ENCODE results near the gene FEM1C. TPM values are rescaled to one million over a fixed set of nuclear protein-coding genes. Genes with fewer than 3 reads are reported as not detected.

The FEM1C gene
- polyA plus RNA-seq, 1 donor (not counting 4 experiments of a cell fraction or from before 2014, with no cell fraction given): 11.9 TPM

DNA sequence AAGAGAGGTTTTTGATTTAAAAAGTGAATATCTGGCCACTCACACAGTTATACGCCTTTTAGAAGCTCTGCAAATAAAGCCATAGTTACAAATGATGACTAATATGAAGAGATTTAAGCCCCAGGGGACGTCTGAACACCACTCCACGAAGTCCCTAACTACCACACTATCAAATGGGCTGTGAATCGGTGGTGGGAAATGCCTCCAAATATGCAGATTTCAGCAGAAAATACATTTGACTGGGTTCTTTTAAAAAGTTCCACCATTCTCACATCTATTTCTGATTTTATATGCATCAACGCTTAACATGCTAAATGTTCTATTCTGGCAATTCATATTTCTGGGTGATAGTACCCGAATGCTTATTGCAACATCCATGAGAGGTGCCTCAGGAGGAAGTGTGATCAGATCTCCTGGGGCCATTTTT lies 35.2 kb upstream of the FEM1C start:
- no peak overlapping the region for H3K9ac ChIP-seq (ENCODE audit: control insufficient read depth, extremely low read depth, insufficient read depth, low read length)
- no peak overlapping the region for H2AFZ ChIP-seq (ENCODE audit: control insufficient read depth, low read length)
- no peak for TF ChIP-seq EZH2 (IDR thresholded peaks at IDR 0.05; ENCODE audit: low read length)
- no peak for TF ChIP-seq CTCF (optimal IDR thresholded peaks at IDR 0.05 in 1 of 3, IDR thresholded peaks at IDR 0.05 in 1 of 3, conservative IDR thresholded peaks at IDR 0.05 in 1 of 3; ENCODE audit: extremely low read depth in 1 of 3, insufficient read depth in 2 of 3, low read length in 3 of 3)
- H3K36me3 ChIP-seq (ENCODE audit: control insufficient read depth in 2 of 2, extremely low read depth in 1 of 2, insufficient read depth in 2 of 2, low read length in 2 of 2): no peaks in the 10 kb centered on the region
- no peak overlapping the region for H3K4me3 ChIP-seq (ENCODE audit: control insufficient read depth in 2 of 3, extremely low read depth in 1 of 3, insufficient read depth in 2 of 3, low read depth in 1 of 3, low read length in 3 of 3)
- H3K27ac ChIP-seq (ENCODE audit: control insufficient read depth, insufficient read depth, low read length): no peak overlapping the region
- no peaks in the 10 kb centered on the region for H3K9me1 ChIP-seq (ENCODE audit: control insufficient read depth, extremely low read depth, insufficient read depth, low read length)
- H3K4me1 ChIP-seq (ENCODE audit: control insufficient read depth, extremely low read depth, insufficient read depth, low read length): peaks cover 20% of the 10 kb centered on the region
- no peaks in the 10 kb centered on the region for H3K79me2 ChIP-seq (ENCODE audit: control insufficient read depth, insufficient read depth, low read length)
- no peak overlapping the region for H3K4me2 ChIP-seq (ENCODE audit: control insufficient read depth, extremely low read depth, insufficient read depth, low read depth, low read length)
- H3K9me3 ChIP-seq (ENCODE audit: control insufficient read depth, low read depth, low read length): no peaks in the 10 kb centered on the region
- peak; percentile 43 for FAIRE-seq
- no peaks in the 10 kb centered on the region for H3K27me3 ChIP-seq (ENCODE audit: control insufficient read depth, extremely low read depth, insufficient read depth, low read length)
- H4K20me1 ChIP-seq (ENCODE audit: control insufficient read depth, extremely low read depth, insufficient read depth, low read length): no peaks in the 10 kb centered on the region
- dilution Hi-C loops (cut with MboI; ENCODE audit: extremely low pct_ligation_motif_present, low sequenced_read_pairs): no loop called here
- DNase-seq (ENCODE audit: low read depth, low spot score): no peak

DNA sequence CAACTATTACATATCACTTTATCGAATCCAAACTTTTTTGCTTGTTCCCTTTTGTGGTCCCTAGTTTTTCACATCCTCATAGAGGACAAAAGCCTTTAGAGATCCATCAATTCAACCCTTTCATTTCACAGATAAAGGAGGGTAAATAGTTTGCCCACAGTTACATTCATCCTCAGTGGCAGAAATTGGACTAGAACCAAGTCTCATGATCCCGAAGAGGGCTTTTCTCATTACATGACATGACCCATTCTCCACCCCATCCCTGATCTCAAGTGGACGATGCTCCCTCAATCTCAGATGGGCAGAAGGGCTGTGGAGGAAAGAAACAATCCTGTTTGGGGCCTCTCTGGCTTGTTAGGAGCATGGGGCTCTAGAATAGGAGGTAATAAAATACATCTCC lies 34.6 kb upstream of the FEM1C start:
- H3K27ac ChIP-seq (ENCODE audit: control insufficient read depth, insufficient read depth, low read length): no peak overlapping the region
- H3K4me3 ChIP-seq (ENCODE audit: control insufficient read depth in 2 of 3, extremely low read depth in 1 of 3, insufficient read depth in 2 of 3, low read depth in 1 of 3, low read length in 3 of 3): no peak overlapping the region

More for the DNA sequence above, 34.6 kb upstream of the FEM1C start:
- dilution Hi-C loops (cut with MboI; ENCODE audit: extremely low pct_ligation_motif_present, low sequenced_read_pairs): no loop called here
- Histone ChIP-seq H3K4me2 (ENCODE audit: control insufficient read depth, extremely low read depth, insufficient read depth, low read depth, low read length) (no peak overlapping the region), H3K9ac (ENCODE audit: control insufficient read depth, extremely low read depth, insufficient read depth, low read length) (no peak overlapping the region), H4K20me1 (ENCODE audit: control insufficient read depth, extremely low read depth, insufficient read depth, low read length) (no peaks in the 10 kb centered on the region), H3K79me2 (ENCODE audit: control insufficient read depth, insufficient read depth, low read length) (no peaks in the 10 kb centered on the region), H3K36me3 (ENCODE audit: control insufficient read depth in 2 of 2, extremely low read depth in 1 of 2, insufficient read depth in 2 of 2, low read length in 2 of 2) (no peaks in the 10 kb centered on the region), H2AFZ (ENCODE audit: control insufficient read depth, low read length) (no peak overlapping the region), H3K4me1 (ENCODE audit: control insufficient read depth, extremely low read depth, insufficient read depth, low read length) (peaks cover 16% of the 10 kb centered on the region), H3K9me3 (ENCODE audit: control insufficient read depth, low read depth, low read length) (no peaks in the 10 kb centered on the region), H3K27me3 (ENCODE audit: control insufficient read depth, extremely low read depth, insufficient read depth, low read length) (no peaks in the 10 kb centered on the region), H3K9me1 (ENCODE audit: control insufficient read depth, extremely low read depth, insufficient read depth, low read length) (no peaks in the 10 kb centered on the region)
- FAIRE-seq (no peak), DNase-seq (ENCODE audit: low read depth, low spot score) (no peak)
- TF ChIP-seq CTCF (optimal IDR thresholded peaks at IDR 0.05 in 1 of 3, IDR thresholded peaks at IDR 0.05 in 1 of 3, conservative IDR thresholded peaks at IDR 0.05 in 1 of 3; ENCODE audit: extremely low read depth in 1 of 3, insufficient read depth in 2 of 3, low read length in 3 of 3) (no peak), EZH2 (IDR thresholded peaks at IDR 0.05; ENCODE audit: low read length) (no peak)
